CD4-positive, alpha-beta memory T cell (primary cell): ENCODE measurements around the gene ZNF865. TPM values are rescaled to one million over a fixed set of nuclear protein-coding genes. Genes with fewer than 3 reads are reported as not detected.

ENCODE experiments used
- CTCF ChIA-PET: fragments of 350-600 bp; sonication (Branson Sonifier 250); formaldehyde crosslinking; loops from one replicate; lab custom pipeline; 2021; ENCODE audit warnings: inconsistent platforms; ENCODE audit not compliant: partially characterized antibody; lab: Charles Lee
- POLR2A ChIA-PET: fragments of 350-600 bp; sonication (Branson Sonifier 250); formaldehyde crosslinking; loops from one replicate; lab custom pipeline; 2021; ENCODE audit not compliant: partially characterized antibody; lab: Charles Lee
- DNase-seq, 5 donors: peaks; one replicate each; pipeline versions ENCODE4 v3.0.0 to v3.0.0-alpha.2; 2020 to 2022; ENCODE audit warnings: mixed read lengths in 1 of 5
- H3K27ac ChIP-seq: one replicate; pipeline ENCODE4 v1.7.0; 2013; ENCODE audit warnings: low read depth, low read length
- H3K27me3 ChIP-seq: 2 replicates; pipeline ENCODE4 v1.7.0; 2013; ENCODE audit warnings: mild to moderate bottlenecking, low read length, moderate library complexity; ENCODE audit not compliant: insufficient read depth
- H3K36me3 ChIP-seq: 2 replicates; pipeline ENCODE4 v1.7.0; 2013; ENCODE audit warnings: mild to moderate bottlenecking, low read length, moderate library complexity; ENCODE audit not compliant: insufficient read depth
- H3K4me1 ChIP-seq: 2 replicates; pipeline ENCODE4 v1.7.0; 2013; ENCODE audit warnings: mild to moderate bottlenecking, low read length, moderate library complexity; ENCODE audit not compliant: insufficient read depth
- H3K4me3 ChIP-seq, 2 donors: one replicate each; pipeline ENCODE4 v1.7.0; 2013; ENCODE audit warnings: low read length in 2 of 2, mild to moderate bottlenecking in 1 of 2
- H3K9me3 ChIP-seq, 2 donors: one replicate each; pipeline ENCODE4 v1.7.0; 2013; ENCODE audit warnings: low read length in 2 of 2, control low read depth in 1 of 2; ENCODE audit not compliant: control insufficient read depth in 1 of 2
- H3K27ac Mint-ChIP-seq, 7 donors: one replicate each; pipeline ENCODE4 v1.8.0; 2020 to 2021; ENCODE audit warnings: mixed read lengths in 7 of 7, mild to moderate bottlenecking in 6 of 7, inconsistent platforms in 3 of 7, moderate library complexity in 3 of 7
- H3K27me3 Mint-ChIP-seq, 2 donors: one replicate each; pipeline ENCODE4 v1.8.0; 2020 to 2021; ENCODE audit warnings: mixed read lengths in 2 of 2
- H3K36me3 Mint-ChIP-seq, 2 donors: one replicate each; pipeline ENCODE4 v1.8.0; 2020 to 2021; ENCODE audit warnings: mixed read lengths in 2 of 2, inconsistent platforms in 1 of 2, mild to moderate bottlenecking in 1 of 2
- H3K4me1 Mint-ChIP-seq, 4 donors: one replicate each; pipeline ENCODE4 v1.8.0; 2020 to 2021; ENCODE audit warnings: mixed read lengths in 4 of 4, mild to moderate bottlenecking in 1 of 4
- H3K4me3 Mint-ChIP-seq, 8 donors: one replicate each; pipeline ENCODE4 v1.8.0; 2020 to 2021; ENCODE audit warnings: mixed read lengths in 8 of 8, mild to moderate bottlenecking in 7 of 8, moderate library complexity in 6 of 8, inconsistent platforms in 3 of 8
- H3K9me3 Mint-ChIP-seq, 8 donors: one replicate each; pipeline ENCODE4 v1.8.0; 2020 to 2021; ENCODE audit warnings: mixed read lengths in 8 of 8, mild to moderate bottlenecking in 5 of 8, inconsistent platforms in 3 of 8, moderate library complexity in 1 of 8
- intact Hi-C: fragments of 100-400 bp; cut with micrococcal nuclease; formaldehyde crosslinking; loops from one replicate; pipeline ENCODE4 v1.15.1; 2023
- polyA plus RNA-seq, 2 donors: library from polyadenylated mRNA; unstranded; fragments of 300-500 nt; fragmentation: Illumina TruSeq; gene quantifications; one replicate each; pipeline ENCODE4 v1.2.3, GENCODE V29; 2021
- total RNA-seq, 2 experiments: library from RNA; stranded (reverse); gene quantifications; one replicate each; pipeline ENCODE4 v1.2.3, GENCODE V29; 2021

Gene ZNF865
- total and polyA plus RNA-seq, 4 experiments from 2014 or later: 0.30 to 20.9 (median 20.3) TPM; not detected in 1

DNA sequence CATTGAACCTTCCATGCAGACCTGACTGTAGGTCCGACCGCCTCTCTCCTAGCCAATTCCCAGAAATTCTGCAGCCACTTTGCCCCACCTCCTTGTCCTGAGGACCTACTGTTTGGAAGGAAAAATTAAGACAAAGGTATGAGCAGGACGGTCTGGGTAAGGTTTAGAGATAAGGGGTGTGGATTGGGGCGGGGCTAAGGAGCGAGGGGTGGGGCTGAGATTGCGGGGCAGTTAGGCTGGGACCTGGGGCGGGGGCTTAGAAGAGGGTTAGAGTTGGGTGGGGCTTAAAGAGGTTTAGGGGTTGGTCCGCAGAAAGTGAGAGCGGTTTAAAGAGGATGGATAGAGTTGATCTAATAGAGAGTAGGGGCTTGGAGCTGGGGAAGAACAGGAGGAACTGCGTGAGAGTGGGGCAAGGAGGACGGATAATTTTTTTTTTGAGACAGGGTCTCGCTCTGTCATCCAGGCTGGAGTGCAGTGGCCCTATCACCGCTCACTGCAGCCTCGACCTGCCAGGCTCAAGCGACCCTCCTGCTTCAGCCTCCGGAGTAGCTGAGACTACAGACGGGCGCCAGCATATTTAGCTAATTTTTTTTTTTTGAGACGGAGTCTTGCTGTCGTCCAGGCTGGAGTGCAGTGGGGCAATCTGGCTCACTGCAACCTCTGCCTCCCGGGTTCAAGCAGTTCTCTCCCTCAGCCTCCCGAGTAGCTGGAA, 1.7 kb upstream of the ZNF865 start:
- H3K27ac Mint-ChIP-seq: peak overlapping the region in 6 of 7 donors; percentile 29 to 94 (median 58)

DNA sequence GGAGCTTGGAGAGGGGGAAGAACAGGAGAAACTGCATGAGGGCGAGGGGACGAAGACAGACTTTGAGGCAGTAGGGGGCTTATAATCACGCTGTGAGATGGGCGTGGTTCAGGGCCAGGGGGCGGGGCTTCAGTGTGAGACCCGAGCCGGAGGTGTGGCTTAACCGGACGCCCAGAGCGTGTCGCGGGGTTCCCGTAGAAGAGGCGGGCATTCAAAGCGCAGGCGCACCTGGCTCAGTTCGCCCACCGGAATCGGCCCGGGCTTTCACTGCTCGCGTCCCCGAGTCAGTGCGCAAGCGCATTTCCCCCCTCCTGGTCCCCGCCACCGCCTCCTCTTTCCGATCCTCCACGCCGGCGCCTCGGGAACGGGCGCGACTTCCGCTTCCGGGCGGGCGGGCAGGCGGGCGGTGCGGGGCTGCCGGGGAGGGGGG, 225 bp upstream of the ZNF865 start:
- Histone ChIP-seq H3K4me1 (peaks cover 42% of the 10 kb centered on the region), H3K9me3 (no peaks in the 10 kb centered on the region), H3K27me3 (no peaks in the 10 kb centered on the region), H3K4me3 (peak overlapping the region; percentile 43 to 83), H3K36me3 (no peaks in the 10 kb centered on the region), H3K27ac (peak overlapping the region; percentile 88)
- POLR2A ChIA-PET: interaction anchor here (1.1 to 4.7 kb wide), 11 partner anchors 20 to 266 kb away, joined by 3 to 67 read pairs (median 10); partner anchors contain the start of genes ISOC2, KMT5C, U2AF2 and ZNF579
- peaks cover 0 to 2% (median 0%) of the 10 kb centered on the region in 8 donors for H3K9me3 Mint-ChIP-seq
- H3K4me1 Mint-ChIP-seq: peaks cover 41 to 73% (median 48%) of the 10 kb centered on the region in 4 donors
- H3K27me3 Mint-ChIP-seq: no peaks in the 10 kb centered on the region
- H3K27ac Mint-ChIP-seq: peak overlapping the region; percentile 83 to 97 (median 94)
- peaks cover 10 to 42% of the 10 kb centered on the region in 2 donors for H3K36me3 Mint-ChIP-seq
- CTCF ChIA-PET: interaction anchor here (0.7 to 3.8 kb wide), 15 partner anchors 10 to 129 kb away, joined by 3 to 94 read pairs (median 9); partner anchors contain the start of genes ZNF628 and ZNF784
- peak; percentile 95 to 98 (median 97) for DNase-seq
- H3K4me3 Mint-ChIP-seq: peak overlapping the region; percentile 79 to 93 (median 84)
- intact Hi-C loops: loop anchor here (1.0 to 5.0 kb wide), 5 partner anchors 18 to 536 kb away; partner anchors contain the start of genes ZNF444, ZNF580, ZNF581 and ZNF784

More for the DNA sequence above, 1.7 kb upstream of the ZNF865 start:
- H3K27ac ChIP-seq: no peak overlapping the region
- ChIA-PET CTCF (interaction anchor here (1.8 kb wide), 1 partner anchor 29 kb away, joined by 10 read pairs; no protein-coding TSS in a partner anchor), POLR2A (interaction anchor here (1.1 to 4.7 kb wide), 6 partner anchors 10 to 128 kb away, joined by 3 to 67 read pairs (median 4); partner anchors contain the start of genes ZNF581 and ZNF784)
- no peak overlapping the region for H3K4me3 ChIP-seq
- Mint-ChIP-seq H3K36me3 (peaks cover 8 to 41% of the 10 kb centered on the region in 2 donors), H3K9me3 (peaks cover 0 to 2% (median 0%) of the 10 kb centered on the region in 8 donors), H3K4me3 (peak overlapping the region; percentile 31 to 74 (median 55)), H3K27me3 (no peaks in the 10 kb centered on the region), H3K4me1 (peaks cover 40 to 71% (median 48%) of the 10 kb centered on the region in 4 donors)
- H3K27me3 ChIP-seq: no peaks in the 10 kb centered on the region
- intact Hi-C loops: loop anchor here (2.0 kb wide), 1 partner anchor 537 kb away; the partner anchor contains the start of gene ZNF444
- no peaks in the 10 kb centered on the region for H3K9me3 ChIP-seq
- peak in 1 of 5 donors; percentile 23 for DNase-seq
- H3K36me3 ChIP-seq: no peaks in the 10 kb centered on the region
- peaks cover 44% of the 10 kb centered on the region for H3K4me1 ChIP-seq

DNA sequence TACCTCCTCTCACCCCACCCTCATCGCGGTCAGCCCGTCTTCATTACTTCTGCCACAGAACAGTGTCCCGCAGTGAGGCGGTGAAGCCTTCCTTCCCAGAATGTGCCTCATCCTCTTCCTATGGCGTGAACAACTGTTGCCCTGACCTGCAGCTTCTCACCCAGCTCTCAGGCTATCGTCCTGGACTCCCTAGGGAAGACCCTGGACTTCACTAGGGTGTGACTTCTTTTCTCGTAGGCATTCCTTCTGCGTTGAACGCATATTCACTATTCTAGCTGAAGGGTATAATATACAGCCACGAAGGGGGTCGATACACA, 982 bp downstream of the ZNF865 start:
- Histone ChIP-seq H3K9me3 (no peaks in the 10 kb centered on the region), H3K4me3 (peak overlapping the region in 1 of 2 donors; percentile 83), H3K27ac (peak overlapping the region; percentile 88), H3K36me3 (peaks cover 1% of the 10 kb centered on the region), H3K4me1 (peaks cover 33% of the 10 kb centered on the region), H3K27me3 (no peaks in the 10 kb centered on the region)
- CTCF ChIA-PET: interaction anchor here (0.6 to 3.8 kb wide), 22 partner anchors 11 to 466 kb away, joined by 3 to 94 read pairs (median 5); partner anchors contain the start of genes ZNF628 and ZNF784
- POLR2A ChIA-PET: interaction anchor here (0.7 to 4.7 kb wide), 20 partner anchors 10 to 489 kb away, joined by 3 to 67 read pairs (median 4); partner anchors contain the start of genes ISOC2, KMT5C, PPP1R12C and U2AF2
- Mint-ChIP-seq H3K4me3 (peak overlapping the region; percentile 93 to 99 (median 96)), H3K4me1 (peaks cover 40 to 75% (median 49%) of the 10 kb centered on the region in 4 donors), H3K9me3 (peaks cover 0 to 2% (median 0%) of the 10 kb centered on the region in 8 donors), H3K27ac (peak overlapping the region; percentile 94 to 99 (median 97)), H3K36me3 (peaks cover 10 to 50% of the 10 kb centered on the region in 2 donors), H3K27me3 (no peaks in the 10 kb centered on the region)
- intact Hi-C loops: loop anchor here (1.0 to 5.0 kb wide), 2 partner anchors 36 to 89 kb away; partner anchors contain the start of genes ZNF580 and ZNF581
- no peak for DNase-seq

DNA sequence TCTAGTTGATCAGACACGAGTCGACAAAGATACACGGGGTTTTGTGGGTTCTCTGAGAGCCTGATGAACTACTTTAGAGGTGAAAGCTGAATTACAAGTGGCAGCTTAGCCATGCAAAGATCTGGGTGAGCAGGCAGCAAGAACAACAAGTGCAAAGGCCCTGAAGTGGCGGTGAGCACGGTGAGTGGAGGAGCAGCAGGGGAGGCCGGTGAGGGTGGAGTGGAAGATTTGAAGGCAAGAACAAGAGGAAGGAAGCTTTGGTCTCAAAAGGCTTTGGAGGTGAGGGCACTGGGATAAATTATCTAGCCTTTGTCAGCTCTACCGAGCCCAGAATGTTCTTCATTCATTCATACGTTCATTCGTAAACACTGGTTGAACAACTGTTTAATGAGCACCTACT, 1.4 kb downstream of the ZNF865 start:
- Mint-ChIP-seq H3K9me3 (peaks cover 0 to 2% (median 0%) of the 10 kb centered on the region in 8 donors), H3K27me3 (no peaks in the 10 kb centered on the region), H3K27ac (peak overlapping the region; percentile 28 to 99 (median 97)), H3K4me3 (peak overlapping the region in 6 of 8 donors; percentile 40 to 99 (median 95)), H3K36me3 (peaks cover 10 to 51% of the 10 kb centered on the region in 2 donors), H3K4me1 (peaks cover 37 to 73% (median 48%) of the 10 kb centered on the region in 4 donors)
- POLR2A ChIA-PET: interaction anchor here (0.7 to 4.7 kb wide), 17 partner anchors 10 to 489 kb away, joined by 3 to 67 read pairs (median 5); partner anchors contain the start of genes KMT5C, PPP1R12C, U2AF2 and ZNF579
- H3K36me3 ChIP-seq: peaks cover 5% of the 10 kb centered on the region
- H3K27ac ChIP-seq: peak overlapping the region; percentile 88
- H3K4me1 ChIP-seq: peaks cover 29% of the 10 kb centered on the region
- intact Hi-C loops: loop anchor here (1.0 to 5.0 kb wide), 2 partner anchors 35 to 90 kb away; partner anchors contain the start of genes ZNF580 and ZNF581
- no peak overlapping the region for H3K4me3 ChIP-seq
- H3K9me3 ChIP-seq: no peaks in the 10 kb centered on the region
- CTCF ChIA-PET: interaction anchor here (0.6 to 3.8 kb wide), 21 partner anchors 12 to 466 kb away, joined by 3 to 94 read pairs (median 5); partner anchors contain the start of genes ZNF628 and ZNF784
- DNase-seq: peak in 1 of 5 donors; percentile 27
- no peaks in the 10 kb centered on the region for H3K27me3 ChIP-seq

DNA sequence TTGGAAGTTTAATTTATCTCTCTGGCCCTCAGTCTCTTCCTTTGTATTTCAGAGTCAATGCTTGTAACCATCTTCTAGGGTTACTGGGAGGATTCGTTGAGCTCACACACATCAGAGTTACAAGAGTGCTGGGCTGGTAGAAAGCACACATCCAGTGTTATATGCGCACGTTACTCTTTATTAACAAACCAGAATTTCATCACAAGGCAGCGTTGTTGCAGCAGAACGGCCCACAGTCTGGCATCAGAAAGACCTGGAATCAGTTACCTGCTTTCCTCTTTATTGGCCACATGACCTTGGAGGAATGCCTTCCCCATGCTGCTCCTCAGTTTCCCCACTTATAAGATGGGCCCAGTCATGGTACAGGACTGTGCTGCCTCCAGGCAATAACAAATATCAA, 3.9 kb downstream of the ZNF865 start:
- Histone ChIP-seq H3K27ac (no peak overlapping the region), H3K4me3 (no peak overlapping the region), H3K9me3 (no peaks in the 10 kb centered on the region), H3K4me1 (peaks cover 24% of the 10 kb centered on the region), H3K27me3 (no peaks in the 10 kb centered on the region), H3K36me3 (peaks cover 5% of the 10 kb centered on the region)
- peaks cover 0 to 2% (median 0%) of the 10 kb centered on the region in 8 donors for H3K9me3 Mint-ChIP-seq
- H3K27me3 Mint-ChIP-seq: no peaks in the 10 kb centered on the region
- intact Hi-C loops: loop anchor here (5.0 kb wide), 1 partner anchor 33 kb away; the partner anchor contains the start of genes ZNF580 and ZNF581
- ChIA-PET POLR2A (interaction anchor here (0.7 kb wide), 1 partner anchor 15 kb away, joined by 3 read pairs; the partner anchor contains the start of gene ZNF784), CTCF (interaction anchor here (1.2 kb wide), 2 partner anchors 16 to 22 kb away, joined by 3 to 6 read pairs; partner anchors contain the start of gene ZNF784)
- no peak for DNase-seq
- H3K27ac Mint-ChIP-seq: peak overlapping the region in 2 of 7 donors; percentile 61 to 84
- H3K36me3 Mint-ChIP-seq: peaks cover 12 to 63% of the 10 kb centered on the region in 2 donors
- no peak overlapping the region for H3K4me3 Mint-ChIP-seq
- H3K4me1 Mint-ChIP-seq: peaks cover 35 to 72% (median 49%) of the 10 kb centered on the region in 4 donors

DNA sequence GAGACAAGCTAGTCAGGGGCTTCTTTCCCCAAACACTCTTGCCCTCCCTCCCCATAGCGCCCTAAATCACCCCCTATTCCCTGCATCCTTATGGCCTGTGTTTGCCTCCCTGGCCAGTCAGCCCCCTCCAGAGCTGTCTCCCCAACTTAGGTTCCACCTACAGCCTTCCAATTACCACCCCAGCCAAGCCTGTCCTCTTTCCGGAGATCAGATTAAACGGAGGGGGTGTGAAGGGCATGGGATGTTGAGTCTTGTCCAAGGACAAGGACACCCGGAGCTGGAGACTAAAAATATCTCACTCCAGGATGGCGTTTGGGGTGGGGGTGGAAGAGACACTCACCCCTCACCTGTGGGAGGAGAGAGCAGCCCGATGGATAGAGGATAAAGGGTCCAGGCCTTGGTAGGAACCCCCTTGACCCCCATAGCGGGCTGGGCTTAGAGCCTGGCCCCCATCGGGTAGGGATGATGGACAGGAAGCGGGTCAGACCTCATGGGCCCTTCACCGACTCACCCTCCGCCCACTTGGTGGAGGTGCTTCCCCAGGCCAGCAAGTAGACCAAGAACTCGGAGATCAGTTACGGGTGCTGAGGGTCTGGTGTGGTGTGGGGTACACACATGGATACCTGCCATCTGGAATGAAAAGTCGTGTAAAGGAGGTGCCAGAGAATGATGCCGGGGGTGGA, 6.0 kb downstream of the ZNF865 start:
- H3K36me3 Mint-ChIP-seq: peaks cover 12 to 53% of the 10 kb centered on the region in 2 donors
- intact Hi-C loops: no loop called here
- H3K4me3 ChIP-seq: no peak overlapping the region
- H3K4me3 Mint-ChIP-seq: peak overlapping the region in 1 of 8 donors; percentile 48
- H3K4me1 Mint-ChIP-seq: peaks cover 26 to 54% (median 35%) of the 10 kb centered on the region in 4 donors
- no peaks in the 10 kb centered on the region for H3K27me3 Mint-ChIP-seq
- no peaks in the 10 kb centered on the region for H3K27me3 ChIP-seq
- H3K27ac ChIP-seq: no peak overlapping the region
- H3K4me1 ChIP-seq: peaks cover 9% of the 10 kb centered on the region
- peak in 1 of 5 donors; percentile 13 for DNase-seq
- no peaks in the 10 kb centered on the region for H3K9me3 ChIP-seq
- POLR2A ChIA-PET: interaction anchor here (1.0 to 2.9 kb wide), 2 partner anchors 9 to 12 kb away, joined by 3 to 10 read pairs; partner anchors contain the start of gene ZNF784
- peaks cover 5% of the 10 kb centered on the region for H3K36me3 ChIP-seq
- CTCF ChIA-PET: interaction anchor here (1.0 to 1.6 kb wide), 2 partner anchors 106 to 144 kb away, joined by 3 to 4 read pairs; no protein-coding TSS in a partner anchor
- peaks cover 0 to 2% (median 0%) of the 10 kb centered on the region in 8 donors for H3K9me3 Mint-ChIP-seq
- H3K27ac Mint-ChIP-seq: peak overlapping the region in 6 of 7 donors; percentile 34 to 83 (median 56)
